HCT116 (cell line): ENCODE data around the gene FAM13C. TPM values are rescaled to one million over a fixed set of nuclear protein-coding genes. Genes with fewer than 3 reads are reported as not detected.
A peak's percentile ranks its signal among the peaks of the same experiment; 100 is the strongest.

Source experiments
- ATAC-seq: fragments of 200-7000 bp; cut with Tn5 transposase; 2 replicates; pipeline ENCODE4 v1.9.1; 2020; ENCODE audit warnings: mild to moderate bottlenecking, moderate library complexity
- BruUV-seq: library from RNA; stranded (reverse); fragments of 400-500 nt; replicated peaks from 2 replicates; lab custom pipeline; 2021; lab: Mats Ljungman, UMichigan
- CTCF ChIA-PET: fragments of 300-600 bp; sonication (Branson Sonifier 250); formaldehyde crosslinking; loops from one replicate; lab custom pipeline; 2021; ENCODE audit warnings: antibody characterized with exemption; lab: Charles Lee
- POLR2A ChIA-PET: fragments of 300-600, 350-600 bp; sonication (Branson Sonifier 250); formaldehyde crosslinking; loops from one replicate; lab custom pipeline; 2021; ENCODE audit warnings: antibody characterized with exemption; lab: Charles Lee
- RAD21 ChIA-PET, 2 experiments: fragments of 300-600 bp; sonication (Branson Sonifier 250); formaldehyde crosslinking; loops; one replicate each; lab custom pipeline; 2023; ENCODE audit warnings: low total read pairs in 2 of 2; ENCODE audit not compliant: uncharacterized antibody in 2 of 2, unreplicated experiment in 2 of 2, low non-redundant PET in 1 of 2; lab: Charles Lee
- DNase-seq: peaks from one replicate; pipeline ENCODE4 v3.0.0-alpha.2; 2010; ENCODE audit warnings: low read depth, low spot score
- H2AFZ ChIP-seq: fragments of 200-600 bp; shearing (Covaris generic), sonication (generic); 2 replicates; pipeline ENCODE4 v1.6.1; 2017; ENCODE audit warnings: low read depth, mixed run types, mixed read lengths, antibody characterized with exemption, low read length; ENCODE audit not compliant: poor library complexity, severe bottlenecking
- H3K27ac ChIP-seq: 2 replicates; pipeline ENCODE4 v1.5.1; 2012; ENCODE audit warnings: low read depth, low read length
- H3K27me3 ChIP-seq: fragments of 200-600 bp; sonication (generic); 2 replicates; pipeline ENCODE4 v1.6.1; 2016; ENCODE audit warnings: mixed run types, low read length, mixed read lengths; ENCODE audit not compliant: insufficient read depth
- H3K36me3 ChIP-seq, 2 experiments: fragments of 200-500 bp in 1 of 2; fragments of 200-600 bp in 1 of 2; sonication (Bioruptor generic) in 1 of 2; sonication (generic) in 1 of 2; 2 replicates each; pipeline versions ENCODE4 v1.5.1 to v1.6.1; 2014 to 2016; ENCODE audit warnings: low read length in 2 of 2, inconsistent platforms in 1 of 2, mixed read lengths in 1 of 2, mixed run types in 1 of 2; ENCODE audit not compliant: insufficient read depth in 2 of 2, control insufficient read depth in 1 of 2
- H3K4me1 ChIP-seq, 2 experiments: fragments of 200-600 bp in 1 of 2; sonication (generic) in 1 of 2; 2 replicates each; pipeline versions ENCODE4 v1.5.1 to v1.6.1; 2012 to 2017; ENCODE audit warnings: low read length in 2 of 2, inconsistent platforms in 1 of 2, mild to moderate bottlenecking in 1 of 2, mixed read lengths in 1 of 2, mixed run types in 1 of 2, moderate library complexity in 1 of 2; ENCODE audit not compliant: insufficient read depth in 2 of 2, control insufficient read depth in 1 of 2
- H3K4me2 ChIP-seq: fragments of 200-600 bp; sonication (generic); 2 replicates; pipeline ENCODE4 v1.6.1; 2017; ENCODE audit warnings: mixed run types, low read length, mixed read lengths
- H3K4me3 ChIP-seq, 2 experiments: fragments of 200-600 bp in 1 of 2; sonication (generic) in 1 of 2; replicated peaks in 1 of 2; 2 replicates each; pipeline ENCODE4 v1.5.1; 2011 to 2016; ENCODE audit warnings: low read length in 2 of 2, control low read depth in 1 of 2, low read depth in 1 of 2, mild to moderate bottlenecking in 1 of 2, mixed read lengths in 1 of 2, mixed run types in 1 of 2
- H3K79me2 ChIP-seq: fragments of 200-600 bp; sonication (generic); 2 replicates; pipeline ENCODE4 v1.6.1; 2017; ENCODE audit warnings: mild to moderate bottlenecking, mixed run types, low read length, moderate library complexity, mixed read lengths; ENCODE audit not compliant: insufficient read depth
- H3K9ac ChIP-seq: fragments of 200-600 bp; sonication (generic); 2 replicates; pipeline ENCODE4 v1.6.1; 2016; ENCODE audit warnings: low read length, mixed read lengths
- H3K9me2 ChIP-seq: fragments of 200-600 bp; sonication (generic), shearing (Covaris generic); 2 replicates; pipeline ENCODE4 v1.6.1; 2017; ENCODE audit warnings: mixed run types, mild to moderate bottlenecking, moderate library complexity; ENCODE audit not compliant: insufficient read depth
- H3K9me3 ChIP-seq, 2 experiments: fragments of 200-500 bp in 1 of 2; fragments of 200-600 bp in 1 of 2; sonication (Bioruptor generic) in 1 of 2; sonication (generic) in 1 of 2; 2 replicates each; pipeline ENCODE4 v1.6.1; 2014 to 2017; ENCODE audit warnings: low read length in 2 of 2, mixed read lengths in 2 of 2, inconsistent platforms in 1 of 2, low read depth in 1 of 2, mild to moderate bottlenecking in 1 of 2, mixed run types in 1 of 2, moderate library complexity in 1 of 2; ENCODE audit not compliant: control insufficient read depth in 1 of 2, insufficient read depth in 1 of 2
- H4K20me1 ChIP-seq: fragments of 200-600 bp; sonication (generic), shearing (Covaris generic); 2 replicates; pipeline ENCODE4 v1.6.1; 2017; ENCODE audit warnings: mixed run types, mild to moderate bottlenecking, moderate library complexity; ENCODE audit not compliant: insufficient read depth
- EZH2 ChIP-seq: fragments of 200-600 bp; sonication (generic); IDR thresholded peaks from 2 replicates; pipeline ENCODE4 v1.6.1; 2017; ENCODE audit warnings: antibody characterized with exemption, mixed run types
- JUND ChIP-seq: IDR thresholded peaks from 2 replicates; pipeline ENCODE4 v1.6.1; 2012
- POLR2A ChIP-seq: IDR thresholded peaks from 2 replicates; pipeline ENCODE4 v1.7.0; 2011; ENCODE audit warnings: borderline replicate concordance; ENCODE audit not compliant: insufficient read depth, insufficient read length; ENCODE audit errors: extremely low read depth
- RAD21 ChIP-seq: IDR thresholded peaks from 2 replicates; pipeline ENCODE4 v1.6.1; 2012; ENCODE audit warnings: low read depth, mild to moderate bottlenecking
- SP1 ChIP-seq: IDR thresholded peaks from 2 replicates; pipeline ENCODE4 v1.6.1; 2012; ENCODE audit warnings: low read depth
- TCF7L2 ChIP-seq: IDR thresholded peaks from 2 replicates; pipeline ENCODE4 v1.7.0; 2011; ENCODE audit warnings: borderline replicate concordance, inconsistent platforms; ENCODE audit not compliant: insufficient read depth, insufficient read length; ENCODE audit errors: extremely low read depth
- intact Hi-C: fragments of 100-400 bp; cut with micrococcal nuclease; formaldehyde crosslinking; loops from 2 replicates; pipeline ENCODE4 v1.10.0; 2022
- total RNA-seq: library from RNA; stranded (reverse); gene quantifications from one replicate; pipeline ENCODE4 v1.2.1, GENCODE V29; 2021; ENCODE audit not compliant: unreplicated experiment
- TF ChIP-seq, protein P1 (sequence below), 3 experiments: fragments of 200-600 bp in 1 of 3; sonication (generic) in 1 of 3; IDR thresholded peaks in 2 of 3; conservative IDR thresholded peaks in 1 of 3; 2 replicates each; pipeline ENCODE4 v1.5.1; 2012 to 2017; ENCODE audit warnings: low read depth in 2 of 3, low read length in 2 of 3, antibody characterized with exemption in 1 of 3, borderline replicate concordance in 1 of 3, control low read depth in 1 of 3, mild to moderate bottlenecking in 1 of 3, mixed read lengths in 1 of 3, mixed run types in 1 of 3, moderate library complexity in 1 of 3; ENCODE audit not compliant: insufficient read depth in 1 of 3
- TF ChIP-seq, protein P2 (sequence below): IDR thresholded peaks from 2 replicates; pipeline ENCODE4 v1.6.1; 2012

Gene FAM13C
- total RNA-seq, 1 experiment from 2014 or later: 0.42 TPM

GRCh38 chr10:59388671-59388976 is 26.3 kb upstream of the FAM13C start:
- TF ChIP-seq POLR2A: no peak
- TF ChIP-seq, protein P1, sequence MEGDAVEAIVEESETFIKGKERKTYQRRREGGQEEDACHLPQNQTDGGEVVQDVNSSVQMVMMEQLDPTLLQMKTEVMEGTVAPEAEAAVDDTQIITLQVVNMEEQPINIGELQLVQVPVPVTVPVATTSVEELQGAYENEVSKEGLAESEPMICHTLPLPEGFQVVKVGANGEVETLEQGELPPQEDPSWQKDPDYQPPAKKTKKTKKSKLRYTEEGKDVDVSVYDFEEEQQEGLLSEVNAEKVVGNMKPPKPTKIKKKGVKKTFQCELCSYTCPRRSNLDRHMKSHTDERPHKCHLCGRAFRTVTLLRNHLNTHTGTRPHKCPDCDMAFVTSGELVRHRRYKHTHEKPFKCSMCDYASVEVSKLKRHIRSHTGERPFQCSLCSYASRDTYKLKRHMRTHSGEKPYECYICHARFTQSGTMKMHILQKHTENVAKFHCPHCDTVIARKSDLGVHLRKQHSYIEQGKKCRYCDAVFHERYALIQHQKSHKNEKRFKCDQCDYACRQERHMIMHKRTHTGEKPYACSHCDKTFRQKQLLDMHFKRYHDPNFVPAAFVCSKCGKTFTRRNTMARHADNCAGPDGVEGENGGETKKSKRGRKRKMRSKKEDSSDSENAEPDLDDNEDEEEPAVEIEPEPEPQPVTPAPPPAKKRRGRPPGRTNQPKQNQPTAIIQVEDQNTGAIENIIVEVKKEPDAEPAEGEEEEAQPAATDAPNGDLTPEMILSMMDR (IDR thresholded peaks at IDR 0.05 in 2 of 3, conservative IDR thresholded peaks at IDR 0.05 in 1 of 3; ENCODE audit: borderline replicate concordance in 1 of 3, insufficient read depth in 1 of 3, low read depth in 2 of 3, low read length in 2 of 3): peak in 2 of 3 experiments; percentile 10 to 13; a peak in 1 of 6 replicates
- TF ChIP-seq JUND: no peak
- no peak for TF ChIP-seq TCF7L2
- TF ChIP-seq EZH2: no peak
- peak; percentile 9; the same call in 1 of the 2 replicates for TF ChIP-seq RAD21
- TF ChIP-seq, protein P2, sequence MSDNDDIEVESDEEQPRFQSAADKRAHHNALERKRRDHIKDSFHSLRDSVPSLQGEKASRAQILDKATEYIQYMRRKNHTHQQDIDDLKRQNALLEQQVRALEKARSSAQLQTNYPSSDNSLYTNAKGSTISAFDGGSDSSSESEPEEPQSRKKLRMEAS: no peak
- TF ChIP-seq SP1: no peak
- Histone ChIP-seq H3K9me2 (no peaks in the 10 kb centered on the region), H3K79me2 (no peaks in the 10 kb centered on the region), H3K27me3 (peaks cover 5% of the 10 kb centered on the region; the same call in 1 of the 2 replicates), H3K4me2 (no peak overlapping the region), H3K27ac (no peak overlapping the region), H3K4me1 (peaks cover 0 to 7% of the 10 kb centered on the region in 2 experiments; a peak in 1 of 4 replicates), H3K9me3 (no peaks in the 10 kb centered on the region), H4K20me1 (no peaks in the 10 kb centered on the region), H2AFZ (no peak overlapping the region), H3K4me3 (no peak overlapping the region), H3K9ac (no peak overlapping the region), H3K36me3 (no peaks in the 10 kb centered on the region)
- intact Hi-C loops: no loop called here
- ATAC-seq (no peak), DNase-seq (no peak)
- RAD21 ChIA-PET: no interaction called here
- POLR2A ChIA-PET: no interaction called here
- CTCF ChIA-PET: interaction anchor here (1.1 kb wide), 1 partner anchor 191 kb away, joined by 3 read pairs; no protein-coding TSS in a partner anchor
- BruUV-seq: no TSS peak
